ENCODE measurements around the gene DEFB116. TPM values are rescaled to one million over a fixed set of nuclear protein-coding genes. Genes with fewer than 3 reads are reported as not detected.
"Not testable (repeated sequence)": the region's sequence is repeated elsewhere in the genome, so short reads cannot be mapped to it uniquely, and the experiment has no call there.

DEFB116 gene
- not detected for polyA plus RNA-seq (ENCODE audit: insufficient read length in 3 of 3)

- DNase-seq (ENCODE audit: low read depth in 3 of 3, low spot score in 2 of 3): no peak
Measured at GRCh38 chr20:31308535-31309162, at the start of gene DEFB116. DEFB116 (minus strand) TSS chr20:31308585; CDS start chr20:31308585, 0 bp downstream.

GRCh38 chr20:31355981-31356380, 47.6 kb upstream of the DEFB116 start:
- no peak for DNase-seq (ENCODE audit: low read depth in 3 of 3, low spot score in 2 of 3)

- no peak for DNase-seq (ENCODE audit: low read depth in 3 of 3, low spot score in 2 of 3)
Measured at GRCh38 chr20:31341470-31341869, 33.1 kb upstream of the DEFB116 start.

- no peak for DNase-seq (ENCODE audit: low read depth in 3 of 3, low spot score in 2 of 3)
Measured at GRCh38 chr20:31330893-31331292, 22.5 kb upstream of the DEFB116 start.

GRCh38 chr20:31322504-31322903, 14.1 kb upstream of the DEFB116 start:
- no peak for DNase-seq (ENCODE audit: low read depth in 3 of 3, low spot score in 2 of 3)

- not testable (repeated sequence) for DNase-seq (ENCODE audit: low read depth in 3 of 3, low spot score in 2 of 3)
Measured at GRCh38 chr20:31284964-31285363, 23.4 kb downstream of the DEFB116 start.

GRCh38 chr20:31278178-31278577, 30.2 kb downstream of the DEFB116 start:
- DNase-seq (ENCODE audit: low read depth in 3 of 3, low spot score in 2 of 3): no peak

GRCh38 chr20:31274441-31274840, 33.9 kb downstream of the DEFB116 start:
- no peak for DNase-seq (ENCODE audit: low read depth in 3 of 3, low spot score in 2 of 3)

GRCh38 chr20:31260326-31260932, 48.0 kb downstream of the DEFB116 start:
- DNase-seq (ENCODE audit: low read depth in 3 of 3, low spot score in 2 of 3): no peak

- no peak for DNase-seq (ENCODE audit: low read depth in 3 of 3, low spot score in 2 of 3)
Measured at GRCh38 chr20:31257364-31257763, 51.0 kb downstream of the DEFB116 start, which contains the start of gene DEFB115. DEFB115 (plus strand) TSS chr20:31257664; CDS start chr20:31257664, 0 bp downstream.

GRCh38 chr20:31256959-31257358, 51.4 kb downstream of the DEFB116 start:
- DNase-seq (ENCODE audit: low read depth in 3 of 3, low spot score in 2 of 3): no peak

Other genes with a start within 250 kb of the DEFB116 start
- gene DEFB115, start 50.9 kb downstream of the DEFB116 start, polyA plus RNA-seq (ENCODE audit: insufficient read length in 3 of 3): not detected
- gene DEFB118, start 60.0 kb upstream of the DEFB116 start, polyA plus RNA-seq (ENCODE audit: insufficient read length in 3 of 3): not detected
- not detected for gene DEFB119, start 82.0 kb upstream of the DEFB116 start, polyA plus RNA-seq (ENCODE audit: insufficient read length in 3 of 3)
- not detected for gene DEFB121, start 97.6 kb upstream of the DEFB116 start, polyA plus RNA-seq (ENCODE audit: insufficient read length in 3 of 3)
- gene DEFB123, start 132.0 kb upstream of the DEFB116 start, polyA plus RNA-seq (ENCODE audit: insufficient read length in 3 of 3): not detected
- not detected for gene DEFB124, start 166.5 kb upstream of the DEFB116 start, polyA plus RNA-seq (ENCODE audit: insufficient read length in 3 of 3)
- gene REM1, start 166.7 kb upstream of the DEFB116 start, polyA plus RNA-seq (ENCODE audit: insufficient read length in 3 of 3): under 1 TPM; 0.57 to 0.67 (median 0.60) TPM
- gene HM13, start 205.9 kb upstream of the DEFB116 start, polyA plus RNA-seq (ENCODE audit: insufficient read length in 3 of 3): 100 to 1,000 TPM; 130 to 147 (median 133) TPM

Measured in right renal cortex interstitium (tissue), 3 donors.